ENCODE measurements around the gene NUDT1.
"Not testable (repeated sequence)": the region's sequence is repeated elsewhere in the genome, so short reads cannot be mapped to it uniquely, and the experiment has no call there.

Gene NUDT1

DNA sequence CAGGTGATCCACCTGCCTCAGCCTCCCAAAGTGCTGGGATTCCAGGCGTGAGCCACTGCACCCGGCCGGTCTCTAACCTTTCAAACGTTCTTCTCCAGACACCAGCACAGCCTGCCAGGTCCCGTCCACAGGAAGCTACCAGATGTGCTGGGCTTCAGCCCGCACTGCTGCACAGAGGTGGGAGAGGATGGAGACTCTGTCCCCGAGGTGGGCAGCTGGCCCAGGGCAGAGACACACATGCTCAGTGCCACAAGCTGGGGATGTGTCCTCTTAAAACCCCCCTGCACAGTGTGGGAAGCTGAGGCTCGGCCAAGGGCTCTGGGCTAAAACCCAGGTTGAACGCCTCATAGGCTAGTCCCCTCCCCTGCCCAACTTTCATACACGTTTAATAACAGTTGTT lies 9.4 kb downstream of the NUDT1 start:
- no peak for DNase-seq

- no peak for DNase-seq
Measured at GRCh38 chr7:2251841-2252771, 10.1 kb downstream of the NUDT1 start.

DNA sequence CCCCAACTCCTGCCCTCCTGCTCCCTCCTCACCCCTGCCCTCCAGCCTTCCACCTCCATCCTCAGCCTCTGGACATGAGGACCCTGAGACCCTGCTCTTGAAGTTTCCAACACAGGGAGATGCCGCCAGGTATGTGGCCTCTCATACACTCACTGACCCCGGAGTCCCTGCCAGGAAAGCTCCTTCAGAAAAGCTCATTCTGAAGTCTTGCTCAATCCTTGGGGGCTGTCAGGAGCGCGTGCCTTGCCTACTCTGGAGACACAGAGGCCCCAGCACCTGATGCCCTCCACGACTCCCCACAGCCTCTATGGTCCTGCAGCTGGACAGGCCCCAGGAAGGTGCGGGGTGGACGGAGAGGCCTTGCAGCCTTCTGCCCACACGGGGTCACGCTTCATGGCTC lies 11.0 kb downstream of the NUDT1 start:
- no peak for DNase-seq

DNA sequence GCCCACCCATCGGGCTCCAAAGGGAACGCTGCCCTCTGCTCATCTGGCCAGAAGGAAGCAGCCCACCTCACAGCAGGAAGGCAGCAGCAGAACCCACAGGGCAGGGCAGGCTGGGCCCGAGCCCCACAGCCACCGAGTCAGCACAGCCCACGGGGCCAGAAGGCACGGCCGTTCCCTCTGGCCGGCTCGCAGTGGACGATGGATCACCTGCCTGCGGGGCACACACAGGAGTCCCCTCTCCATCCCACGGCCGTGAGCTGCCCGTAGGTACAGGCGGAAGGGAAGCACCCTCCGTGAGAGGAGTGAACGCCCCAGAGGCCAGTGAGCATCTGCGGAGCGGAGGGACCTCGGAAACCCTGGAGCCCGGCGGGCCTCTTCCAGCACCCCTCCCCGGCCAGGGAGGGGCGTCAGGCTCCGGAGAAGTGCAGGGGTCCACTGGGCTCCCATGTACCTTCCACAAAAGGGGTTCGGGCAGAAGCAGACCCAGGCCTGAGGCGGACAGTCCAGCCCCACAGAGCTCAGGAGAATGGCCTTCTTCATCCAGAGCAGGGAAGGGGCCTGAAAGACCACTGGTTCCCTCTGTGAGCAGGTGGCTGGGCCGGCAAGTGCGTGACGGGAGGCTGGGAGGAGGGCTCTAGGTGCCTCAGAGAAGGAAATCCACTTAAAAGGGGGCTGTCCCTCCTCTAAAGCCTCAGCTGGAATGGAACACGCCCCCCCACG lies 11.7 kb downstream of the NUDT1 start:
- no peak for DNase-seq

DNA sequence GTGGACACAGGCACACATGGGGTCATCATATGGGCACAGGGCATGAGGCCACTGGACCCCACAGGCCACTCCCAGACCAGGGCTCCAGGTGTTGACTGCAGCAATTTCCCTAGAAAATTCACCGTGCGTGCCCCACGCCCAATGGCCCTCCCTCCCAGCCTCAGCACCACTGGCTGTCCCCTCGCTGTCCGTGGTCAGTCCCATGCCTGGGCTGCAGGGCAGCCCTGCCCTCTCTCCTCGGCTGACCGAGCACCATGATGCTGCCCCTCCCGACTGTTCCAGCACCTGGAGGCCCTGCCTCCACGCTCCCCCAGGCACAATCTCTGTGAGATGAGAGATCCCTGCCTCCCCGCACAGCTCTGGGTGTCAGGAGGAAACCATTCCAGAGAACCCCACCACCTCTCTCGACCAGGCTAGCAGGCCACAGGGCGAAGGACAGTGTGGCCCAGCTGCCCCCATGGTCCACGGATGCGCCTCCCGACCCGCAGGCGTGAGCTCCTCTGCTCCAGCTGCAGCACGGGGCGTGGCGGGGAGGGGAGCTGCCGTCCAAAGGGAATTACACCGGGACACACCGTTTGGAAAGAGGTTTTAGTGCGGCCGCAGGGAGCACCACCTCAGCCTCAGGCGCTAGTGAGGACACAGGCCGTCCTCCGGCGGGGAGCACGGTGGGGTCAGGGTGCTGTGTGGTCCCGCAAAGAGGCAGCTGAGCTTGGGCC lies 12.6 kb downstream of the NUDT1 start:
- DNase-seq, result no peak

DNA sequence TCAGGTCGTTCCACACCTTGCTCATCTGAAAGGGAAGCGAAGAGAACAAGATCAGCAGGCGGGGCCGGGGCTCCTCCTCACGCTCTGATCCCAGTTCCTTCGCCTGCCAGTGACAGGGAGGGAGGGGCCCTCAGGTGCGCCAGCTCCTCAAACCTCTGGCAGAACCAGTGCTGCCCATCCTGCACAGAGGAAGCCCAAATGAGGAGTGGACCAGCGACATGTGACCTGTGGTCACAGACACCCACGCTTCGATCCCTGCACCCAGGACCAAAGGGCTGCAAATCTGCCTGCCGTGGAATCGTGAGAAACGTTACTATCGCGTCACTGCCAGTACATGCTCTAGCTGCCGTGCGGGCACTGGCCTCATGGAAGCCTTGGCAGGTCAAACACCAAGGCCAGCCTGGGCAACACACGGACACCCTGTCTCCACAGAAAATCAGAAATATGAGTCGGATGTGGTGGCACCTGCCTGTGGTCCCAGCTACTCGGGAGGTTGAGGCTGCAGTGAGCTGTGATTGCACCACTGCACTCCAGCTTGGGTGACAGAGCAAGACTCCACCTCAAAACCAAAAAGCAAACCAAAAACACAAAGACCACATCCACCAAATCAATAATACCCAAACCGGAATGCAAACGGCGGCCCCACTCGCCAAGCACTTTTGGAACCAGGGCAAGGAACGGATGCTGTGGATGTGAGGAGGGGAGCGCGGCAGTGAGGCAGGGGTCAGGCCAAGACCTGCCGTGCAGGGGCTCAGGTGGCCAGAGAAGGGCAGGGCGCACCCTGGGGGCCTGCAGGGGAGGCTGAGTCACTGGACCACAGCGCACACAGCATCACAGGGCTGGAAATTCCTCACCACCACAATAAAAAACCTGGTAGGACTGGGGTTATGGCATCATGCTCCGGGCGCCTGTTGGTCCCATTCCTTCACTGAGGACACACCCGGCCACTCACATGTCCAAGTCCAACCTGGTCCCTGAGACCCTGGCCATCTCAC lies 13.4 kb downstream of the NUDT1 start:
- no peak for DNase-seq

GRCh38 chr7:2256306-2257045 lies 14.4 kb downstream of the NUDT1 start:
- DNase-seq, result no peak

DNA sequence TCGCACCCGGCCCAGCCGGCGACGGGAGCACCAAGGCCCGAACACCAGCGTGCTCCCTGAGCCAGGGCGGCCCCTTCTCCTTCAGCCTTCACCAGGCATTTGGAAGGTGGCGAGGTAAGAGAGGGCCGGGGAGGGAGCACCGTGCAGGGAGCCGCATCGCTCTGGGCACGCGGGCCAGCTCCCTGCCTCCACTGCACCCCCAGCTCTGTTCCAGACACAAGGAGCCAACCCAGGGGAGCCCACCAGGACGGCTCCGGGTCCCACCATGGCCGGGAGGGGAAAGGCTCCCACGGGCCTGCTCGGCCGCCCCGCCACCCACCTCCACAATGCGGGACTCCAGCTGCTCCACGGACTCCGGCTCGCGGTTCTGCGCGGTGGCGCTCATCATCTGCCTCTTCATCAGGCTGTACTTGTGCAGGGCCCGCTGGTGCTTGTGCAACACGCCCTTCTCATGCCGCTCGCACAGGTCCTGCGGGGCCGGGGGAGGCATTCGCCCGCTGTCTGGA lies 15.1 kb downstream of the NUDT1 start:
- DNase-seq, result no peak

DNA sequence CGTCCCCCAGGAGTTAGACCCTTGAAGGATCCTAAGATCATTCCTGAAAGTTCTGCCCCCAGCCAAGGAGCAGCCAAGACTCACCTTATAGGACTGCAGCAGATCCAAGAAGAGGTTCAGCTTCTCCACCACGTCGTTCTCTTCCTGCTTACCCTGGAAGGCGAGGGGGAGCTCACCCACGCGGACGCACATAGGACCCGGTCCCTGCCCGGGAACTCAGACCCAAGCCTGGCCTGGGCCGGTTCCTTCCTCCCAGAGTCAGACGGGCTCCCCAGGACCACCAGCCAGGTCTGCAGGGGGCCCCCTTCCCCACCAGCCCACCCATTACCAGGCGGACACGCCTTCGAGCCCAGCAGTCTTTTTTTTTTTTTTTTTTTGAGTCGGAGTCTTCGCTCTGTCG lies 15.6 kb downstream of the NUDT1 start:
- no peak for DNase-seq

GRCh38 chr7:2258661-2259365 lies 16.8 kb downstream of the NUDT1 start:
- no peak for DNase-seq

- DNase-seq, result no peak
Measured at GRCh38 chr7:2259480-2259879, 17.5 kb downstream of the NUDT1 start.

- no peak for DNase-seq
Measured at GRCh38 chr7:2260820-2261219, 18.8 kb downstream of the NUDT1 start.

- peak; percentile 26 for DNase-seq
Measured at GRCh38 chr7:2261611-2262010, 19.6 kb downstream of the NUDT1 start.

DNA sequence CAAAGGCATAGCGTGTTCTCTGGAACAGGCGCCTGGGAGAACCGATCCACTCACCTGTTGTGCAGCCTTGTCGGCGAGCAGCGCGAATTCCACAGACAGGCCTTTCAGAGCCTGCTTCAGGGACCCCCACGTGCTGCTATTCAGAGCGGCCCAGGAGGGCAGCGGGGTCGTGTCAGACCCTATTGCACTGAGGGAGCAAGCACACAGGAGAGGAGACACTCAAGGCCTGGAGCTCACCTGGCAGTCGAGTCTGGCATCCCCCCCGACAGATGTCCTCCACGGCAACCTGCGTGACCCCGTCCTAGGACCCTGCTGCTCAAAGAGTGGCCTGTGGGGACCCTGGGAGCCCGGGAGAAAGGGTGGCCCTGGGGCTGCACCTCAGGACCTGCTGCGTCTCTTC lies 21.1 kb downstream of the NUDT1 start:
- no peak for DNase-seq

DNA sequence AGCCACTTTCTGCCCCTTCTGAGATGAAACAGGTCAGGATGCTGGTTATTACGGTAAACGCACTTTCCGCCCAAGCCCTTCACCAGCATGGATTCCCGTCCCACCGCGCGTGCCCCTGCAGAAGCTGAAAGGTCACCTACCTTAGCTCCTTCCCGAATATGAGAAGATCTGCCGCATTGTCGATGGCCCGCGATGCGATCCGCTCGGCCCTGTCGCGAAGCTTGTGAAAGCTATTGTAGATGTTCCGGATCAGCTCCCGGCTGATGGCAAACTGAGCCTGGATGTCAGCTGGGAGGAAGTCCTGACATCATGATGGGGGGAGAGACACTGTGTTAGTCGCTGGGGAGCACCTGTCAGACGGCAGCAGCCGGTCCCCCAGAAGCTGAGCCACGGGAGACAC lies 22.1 kb downstream of the NUDT1 start:
- DNase-seq, result no peak

- no peak for DNase-seq
Measured at GRCh38 chr7:2266911-2267310, 24.9 kb downstream of the NUDT1 start.

DNA sequence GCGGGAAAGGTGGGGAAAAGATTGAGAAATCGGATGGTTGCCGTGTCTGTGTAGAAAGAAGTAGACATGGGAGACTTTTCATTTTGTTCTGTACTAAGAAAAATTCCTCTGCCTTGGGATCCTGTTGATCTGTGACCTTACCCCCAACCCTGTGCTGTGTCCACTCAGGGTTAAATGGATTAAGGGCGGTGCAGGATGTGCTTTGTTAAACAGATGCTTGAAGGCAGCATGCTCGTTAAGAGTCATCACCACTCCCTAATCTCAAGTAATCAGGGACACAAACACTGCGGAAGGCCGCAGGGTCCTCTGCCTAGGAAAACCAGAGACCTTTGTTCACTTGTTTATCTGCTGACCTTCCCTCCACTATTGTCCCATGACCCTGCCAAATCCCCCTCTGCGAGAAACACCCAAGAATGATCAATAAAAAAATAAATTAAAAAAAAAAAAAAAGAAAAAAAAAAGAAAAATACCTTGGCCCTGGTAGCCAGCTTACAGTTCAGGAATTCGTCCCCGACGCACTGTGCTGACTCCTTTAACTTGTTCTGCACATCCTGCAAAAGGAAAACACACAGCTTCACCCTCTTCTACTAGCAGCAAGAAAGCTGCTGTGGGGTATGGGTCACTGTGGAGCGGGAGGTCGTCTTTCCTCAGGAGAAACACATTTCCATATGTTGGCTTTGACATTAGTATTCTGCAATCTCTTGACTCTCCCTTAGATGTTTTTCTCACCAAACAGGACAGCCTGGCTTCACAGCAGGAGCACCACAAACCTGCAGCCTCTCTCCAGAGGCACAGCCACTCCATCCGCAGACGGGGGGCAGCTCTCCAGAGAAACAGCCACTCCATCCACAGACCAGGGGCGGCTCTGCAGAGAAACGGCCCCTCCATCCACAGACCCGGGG lies 27.3 kb downstream of the NUDT1 start:
- DNase-seq, result not testable (repeated sequence)

DNA sequence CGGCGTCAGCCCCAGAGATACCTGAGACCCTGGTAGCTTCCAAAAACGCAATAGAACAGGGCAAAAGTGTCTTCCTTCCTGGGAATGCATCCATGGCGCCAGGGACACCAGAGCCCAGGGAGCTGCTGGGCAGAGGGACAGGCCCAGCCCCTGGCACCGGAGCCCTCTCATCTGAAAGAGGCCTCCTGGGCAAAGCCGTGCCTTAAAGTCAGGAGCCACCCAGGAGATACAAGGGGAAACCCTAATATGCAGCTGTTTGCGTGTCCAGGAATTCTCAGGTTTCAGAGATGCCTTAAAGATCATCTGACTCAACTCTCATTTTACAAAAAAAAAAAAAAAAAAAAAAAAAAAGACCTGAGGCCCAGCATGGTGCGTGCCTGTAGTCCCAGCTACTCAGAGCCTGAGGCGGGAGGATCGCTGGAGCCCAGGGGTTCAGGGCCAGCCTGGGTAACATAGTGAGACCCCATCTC lies 28.0 kb downstream of the NUDT1 start:
- no peak for DNase-seq

- no peak for DNase-seq
Measured at GRCh38 chr7:2270495-2270894, 28.5 kb downstream of the NUDT1 start.
